ENCODE measurements around the gene GRB14.

Gene GRB14

GRCh38 chr2:164613321-164613982, 7.8 kb downstream of the GRB14 start:
- DNase-seq = no peak

- no peak for DNase-seq
Observed at GRCh38 chr2:164609790-164610189, 11.5 kb downstream of the GRB14 start.

DNA sequence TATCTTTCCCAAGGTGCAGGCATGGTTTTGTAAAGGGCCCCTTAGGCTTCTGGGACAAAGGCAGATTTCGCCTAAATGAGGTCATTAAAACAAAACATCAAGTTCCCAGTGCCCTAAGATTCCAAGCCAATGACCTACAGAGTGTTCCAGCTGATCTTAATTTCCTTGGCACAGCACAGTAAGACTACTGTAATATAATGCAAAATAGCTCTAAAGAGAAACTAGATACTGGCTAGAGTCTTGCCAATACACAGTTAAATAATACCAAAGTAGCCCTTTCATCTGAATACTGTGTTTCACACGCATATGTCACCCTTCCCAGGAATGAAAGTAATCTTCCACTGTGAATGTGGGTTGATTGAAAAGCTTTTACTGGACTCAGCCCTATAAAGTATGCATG, 14.7 kb downstream of the GRB14 start:
- peak; percentile 8 for DNase-seq

GRCh38 chr2:164605295-164605694, 16.0 kb downstream of the GRB14 start:
- no peak for DNase-seq

DNA sequence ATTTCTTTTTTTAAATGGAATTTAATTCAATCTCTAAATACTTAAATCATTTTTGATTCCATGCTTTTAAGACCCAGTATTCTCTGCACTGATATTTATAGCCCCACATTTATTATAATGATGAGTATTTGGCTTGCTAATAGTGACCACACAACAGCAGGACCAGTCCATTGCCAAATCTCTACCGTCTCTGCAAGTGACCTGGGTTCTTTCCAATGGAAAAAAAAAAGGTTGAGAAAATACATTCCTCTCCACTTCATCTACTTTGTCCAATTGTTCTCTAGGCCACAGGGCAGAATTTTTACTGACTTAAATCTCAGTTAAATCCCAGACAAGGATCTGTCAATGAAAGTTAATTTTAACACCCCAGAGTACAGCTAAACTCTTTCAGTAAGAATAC, 20.5 kb downstream of the GRB14 start:
- DNase-seq = no peak

GRCh38 chr2:164599954-164600589, 21.2 kb downstream of the GRB14 start:
- peak; percentile 38 for DNase-seq

- no peak for DNase-seq
Observed at GRCh38 chr2:164597983-164598382, 23.3 kb downstream of the GRB14 start.

- no peak for DNase-seq
Observed at GRCh38 chr2:164595031-164595430, 26.3 kb downstream of the GRB14 start.

GRCh38 chr2:164593959-164594358, 27.3 kb downstream of the GRB14 start:
- no peak for DNase-seq

DNA sequence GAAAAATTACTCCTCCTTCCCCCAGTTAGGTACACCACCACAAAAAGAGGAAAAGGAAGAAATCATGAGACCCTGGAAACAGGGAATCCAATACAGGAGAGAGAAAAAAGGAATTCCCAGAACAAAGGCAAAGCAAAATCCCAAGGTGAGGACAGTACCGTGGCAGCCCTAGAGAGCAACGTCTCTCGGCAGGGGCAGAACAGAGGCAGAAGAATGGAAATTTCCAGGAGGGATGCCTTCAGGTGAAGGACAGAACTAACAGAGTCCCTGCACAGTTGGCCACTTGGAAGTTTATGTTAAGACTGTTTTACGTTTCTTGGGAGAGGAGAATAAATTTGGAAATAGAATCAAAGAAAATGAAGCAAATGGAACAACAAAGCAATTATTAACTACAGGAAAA, 27.7 kb downstream of the GRB14 start:
- DNase-seq = no peak

GRCh38 chr2:164589522-164589921, 31.8 kb downstream of the GRB14 start:
- no peak for DNase-seq

DNA sequence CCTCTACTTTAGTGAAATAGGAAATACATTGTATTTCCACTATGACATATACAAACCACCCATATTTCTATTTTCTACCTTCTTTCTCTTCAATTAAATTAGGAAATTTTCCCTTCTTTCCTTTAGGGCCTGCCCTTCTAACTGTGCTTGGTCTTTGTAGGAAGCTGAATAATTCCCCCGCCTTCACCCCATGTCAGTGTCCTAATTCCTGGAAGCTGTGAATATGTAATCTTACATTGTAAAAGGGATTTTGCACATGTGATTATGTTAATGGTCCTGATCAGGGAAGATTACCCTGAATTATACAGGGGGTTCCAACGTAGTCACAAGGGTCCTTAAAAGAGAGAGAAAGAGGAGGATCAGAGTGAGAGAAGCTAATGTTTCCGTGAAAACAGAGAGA, 40.2 kb downstream of the GRB14 start:
- no peak for DNase-seq

DNA sequence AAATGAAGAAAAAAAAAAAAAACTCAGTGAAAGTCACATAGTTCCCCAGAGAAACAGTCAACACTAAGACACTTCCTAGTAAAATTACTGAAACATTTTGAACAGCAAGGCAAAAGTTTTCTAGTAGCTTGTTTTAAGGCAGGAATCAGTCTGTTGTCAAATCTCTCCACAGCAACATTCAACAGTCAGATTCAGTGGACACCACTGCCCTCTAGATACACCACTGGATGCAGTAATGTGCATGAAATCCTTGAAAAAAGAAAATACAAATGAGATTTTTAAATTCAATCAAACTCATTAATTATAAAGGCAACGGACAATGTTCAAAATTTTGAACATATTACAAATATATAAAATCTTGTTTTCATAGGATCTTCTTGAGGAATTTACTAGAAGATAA, 46.4 kb downstream of the GRB14 start:
- DNase-seq = no peak

DNA sequence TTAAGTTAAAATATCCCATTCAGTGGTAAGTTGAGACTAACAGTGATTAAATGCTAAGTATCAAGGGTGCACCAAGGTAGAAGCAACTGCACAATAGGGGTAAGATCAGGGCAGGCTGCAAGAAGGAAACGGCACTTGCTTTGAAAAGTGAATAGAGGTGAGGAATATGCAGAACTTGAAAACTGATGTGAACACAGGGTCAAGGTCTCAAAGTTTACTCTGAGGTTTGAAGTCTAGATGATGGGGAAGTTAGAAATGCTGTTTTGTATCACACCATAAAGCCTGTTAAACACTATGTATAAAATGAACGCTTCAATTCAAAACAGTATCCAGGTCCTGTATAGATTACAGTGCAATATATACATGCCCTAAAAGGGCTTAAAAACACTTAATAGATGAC, 50.8 kb downstream of the GRB14 start:
- no peak for DNase-seq

DNA sequence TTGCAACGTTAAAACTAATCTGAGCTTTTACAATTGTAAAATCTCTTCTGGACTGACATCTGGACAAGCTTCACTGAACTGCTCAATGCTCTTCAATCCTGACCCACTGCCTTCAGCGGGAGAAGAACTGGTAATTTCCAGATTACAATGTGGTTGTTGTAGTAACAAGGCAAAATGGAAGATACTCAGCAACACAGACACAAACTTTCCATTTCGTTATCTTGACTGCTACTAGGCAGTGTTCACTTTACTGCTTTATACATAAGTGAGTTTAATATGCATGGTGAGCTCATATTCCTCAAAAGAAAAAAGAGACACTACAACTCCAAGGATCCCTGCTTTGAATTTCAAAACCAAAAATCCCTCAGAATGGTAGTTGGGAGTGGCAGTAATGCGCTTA, 51.9 kb downstream of the GRB14 start:
- DNase-seq = no peak

DNA sequence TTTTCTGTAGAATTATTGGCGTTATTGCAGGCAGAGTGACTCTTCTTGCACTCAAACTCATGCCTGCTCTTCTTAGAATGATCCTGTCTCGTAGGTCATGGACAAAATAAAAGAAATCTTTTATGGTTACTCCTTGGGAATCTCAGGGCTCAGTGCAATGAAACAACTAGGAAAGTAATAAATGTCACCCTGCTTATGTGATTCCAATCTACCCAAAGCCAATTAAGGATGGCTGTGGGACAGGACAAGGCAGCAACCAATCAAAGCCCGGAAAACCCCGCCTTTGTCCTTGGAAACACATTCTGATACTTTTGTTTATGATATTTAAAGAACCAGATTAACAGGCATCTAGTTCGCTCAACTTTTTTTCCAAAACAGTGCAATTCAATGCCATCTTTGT, 53.0 kb downstream of the GRB14 start:
- DNase-seq = no peak

DNA sequence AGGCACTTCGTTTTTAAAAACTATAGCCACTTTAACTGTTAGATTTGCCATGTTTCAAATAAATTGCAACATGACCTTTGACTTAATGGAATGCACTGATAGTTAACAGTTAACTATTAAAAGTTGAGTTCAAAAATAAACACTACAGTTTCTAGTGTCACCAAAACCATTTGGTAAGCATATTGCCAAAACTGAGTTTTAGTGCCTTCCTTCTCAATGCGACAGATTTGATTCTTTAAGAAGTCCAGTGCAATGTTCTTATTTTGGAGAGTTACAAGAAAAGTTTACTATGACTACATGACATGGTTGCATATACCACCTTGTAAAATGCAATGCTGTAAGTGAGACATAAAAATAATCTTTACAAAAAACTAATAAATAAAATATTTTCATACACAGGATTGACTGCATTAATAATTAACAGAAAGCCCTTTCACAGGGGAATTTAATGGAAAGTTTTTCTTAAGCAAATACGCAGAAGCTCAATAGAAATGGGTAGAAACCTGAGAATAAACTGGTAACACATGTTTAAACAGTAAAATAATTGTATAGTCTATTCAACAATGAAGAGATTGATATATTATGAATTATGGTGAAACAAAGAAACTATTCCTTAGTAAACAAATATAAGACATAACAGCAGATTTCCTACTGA, 53.8 kb downstream of the GRB14 start:
- DNase-seq = no peak

GRCh38 chr2:164565359-164565758, 55.9 kb downstream of the GRB14 start:
- no peak for DNase-seq

DNA sequence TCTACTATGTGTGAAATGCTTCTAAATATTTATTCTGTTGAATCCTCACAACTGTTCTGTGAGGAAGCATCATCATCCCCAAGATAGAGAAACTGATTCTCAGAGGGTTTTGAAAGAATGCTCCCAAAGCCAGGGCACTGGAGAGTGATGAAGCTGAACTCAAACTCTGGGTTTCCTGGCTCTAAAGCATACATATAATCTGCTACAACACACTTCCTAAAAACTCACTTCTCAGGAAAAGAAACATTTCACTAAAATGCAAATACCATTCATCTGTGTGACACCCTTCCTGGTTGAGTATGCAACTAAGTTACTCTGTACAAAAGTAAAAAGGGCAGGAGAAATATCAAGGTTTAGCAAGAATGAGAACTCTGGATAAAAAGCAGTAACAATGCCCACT, 58.6 kb downstream of the GRB14 start:
- no peak for DNase-seq

DNA sequence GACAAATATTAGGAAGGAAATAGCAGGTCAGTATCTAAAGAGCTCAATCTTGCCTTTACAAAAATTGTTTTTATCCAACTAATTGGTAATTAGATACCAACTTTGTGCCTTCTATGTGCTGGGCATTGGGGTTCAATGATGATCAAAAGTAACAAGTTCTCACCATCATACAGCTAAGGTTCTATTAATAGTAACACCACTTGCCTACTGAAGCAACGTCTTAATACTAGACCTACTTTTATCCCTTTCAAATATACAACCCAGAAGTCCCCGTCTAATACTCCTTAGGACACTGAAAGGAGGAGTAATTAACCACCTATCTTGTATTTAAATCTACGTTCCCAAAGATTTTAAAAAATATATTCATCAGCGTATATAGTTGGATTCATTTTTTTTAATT, 59.3 kb downstream of the GRB14 start:
- DNase-seq = no peak

GRCh38 chr2:164561416-164561815, 59.9 kb downstream of the GRB14 start:
- DNase-seq = no peak

DNA sequence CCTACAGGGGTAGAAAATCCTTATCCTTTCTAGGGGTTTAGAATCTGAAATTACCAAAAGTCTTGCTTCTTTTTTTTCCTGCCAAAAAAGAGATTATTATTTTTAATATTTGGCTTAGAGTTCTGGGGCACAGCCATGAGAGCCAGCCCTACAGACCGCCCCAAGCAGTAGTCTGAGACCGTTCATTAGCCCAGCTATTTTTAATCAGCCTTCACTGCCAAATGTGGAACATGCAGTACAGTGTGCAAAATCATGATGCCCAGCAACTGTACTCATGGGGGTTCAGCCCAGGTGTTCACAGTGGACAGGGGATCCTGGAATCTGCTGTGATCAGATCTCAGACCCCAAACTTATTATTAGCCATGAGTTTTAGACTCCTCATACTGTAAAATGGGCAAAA, 60.4 kb downstream of the GRB14 start:
- DNase-seq = no peak

DNA sequence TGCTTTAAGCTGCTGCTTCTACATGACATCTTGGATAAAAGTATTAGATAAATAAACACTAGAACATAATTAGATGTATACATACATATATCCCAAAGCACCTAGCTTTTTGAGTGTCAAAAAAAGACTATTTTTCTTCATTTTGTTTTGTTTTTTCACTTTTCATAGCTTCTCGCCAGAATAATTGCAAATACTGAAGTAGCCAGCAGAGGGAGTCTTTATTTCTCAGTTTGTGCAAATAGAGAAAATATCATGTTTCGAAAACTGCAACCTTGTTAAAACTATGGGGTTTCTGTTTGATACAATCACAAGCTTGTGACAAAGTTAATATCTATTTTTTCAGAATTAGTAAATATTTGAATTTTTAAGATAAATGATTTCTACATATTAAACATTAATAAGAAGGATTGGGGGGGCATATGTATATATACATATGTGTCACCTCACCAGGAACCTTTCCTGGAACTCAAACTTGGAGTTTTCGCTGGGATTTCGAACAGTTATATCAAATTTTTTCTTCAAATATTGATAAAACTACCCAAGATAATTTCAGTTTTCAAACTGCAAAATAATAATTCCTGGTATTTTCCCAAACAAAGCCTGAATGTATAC, 61.0 kb downstream of the GRB14 start:
- DNase-seq = no peak

DNA sequence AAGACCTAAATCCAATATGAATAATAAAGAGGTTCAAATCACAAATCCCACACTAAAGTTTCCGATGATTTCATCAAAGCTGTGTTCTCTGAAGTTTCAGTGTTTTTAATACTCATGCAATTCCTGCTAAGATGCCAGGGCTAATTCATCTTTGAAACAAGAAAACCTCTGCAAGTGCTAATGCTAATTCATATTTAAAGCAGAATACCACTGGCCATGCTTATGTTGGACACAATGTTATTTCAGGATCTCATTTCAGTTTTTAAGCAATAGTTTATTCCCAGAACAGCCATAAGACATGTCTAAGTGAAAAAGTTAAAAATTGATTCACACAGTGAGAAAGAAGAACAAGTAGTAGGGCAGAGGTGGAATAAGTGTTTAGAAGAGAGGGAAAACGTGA, 62.8 kb downstream of the GRB14 start:
- DNase-seq = no peak
